ENCODE data around the gene IFI6. TPM values are rescaled to one million over a fixed set of nuclear protein-coding genes. Genes with fewer than 3 reads are reported as not detected.
"Not testable (repeated sequence)": the region's sequence is repeated elsewhere in the genome, so short reads cannot be mapped to it uniquely, and the experiment has no call there.

Gene IFI6
- total and polyA plus RNA-seq, 2 of the 4 experiments (the other 2 are of a cell fraction): 7.3 to 16.8 TPM

DNA sequence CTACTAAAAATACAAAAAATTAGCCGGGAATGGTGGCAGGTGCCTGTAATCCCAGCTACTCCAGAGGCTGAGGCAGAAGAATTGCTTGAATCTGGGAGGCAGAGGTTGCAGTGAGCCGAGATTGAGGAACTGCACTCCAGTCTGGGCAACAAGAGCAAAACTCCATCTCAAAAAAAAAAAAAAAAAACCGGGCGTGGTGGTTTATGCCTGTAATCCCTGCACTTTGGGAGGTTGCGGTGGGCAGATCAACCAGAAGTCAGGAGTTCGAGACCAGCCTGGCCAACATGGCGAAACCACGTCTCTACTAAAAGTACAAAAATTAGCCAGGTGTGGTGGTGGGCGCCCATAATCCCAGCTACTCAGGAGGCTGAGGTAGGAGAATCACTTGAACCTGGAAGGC is 31.5 kb downstream of the IFI6 start:
- H3K27me3 ChIP-seq (ENCODE audit: control insufficient read depth, insufficient read depth, low read length): peaks cover 11% of the 10 kb centered on the region
- ATAC-seq (ENCODE audit: low read depth); H2BK120ac ChIP-seq (ENCODE audit: low read depth, low read length); POLR2A ChIA-PET (ENCODE audit: unreplicated experiment); H3K9me1 ChIP-seq (ENCODE audit: insufficient read depth, low read length); H2BK20ac ChIP-seq (ENCODE audit: low read depth, low read length); H3K56ac ChIP-seq (ENCODE audit: extremely low read depth, insufficient read depth, low read length); H4K91ac ChIP-seq (ENCODE audit: insufficient read depth, low read depth, low read length); H3K9ac ChIP-seq (ENCODE audit: low read depth, low read length); BruUV-seq (replicated peaks); H4K5ac ChIP-seq (ENCODE audit: low read depth, low read length); H3K79me1 ChIP-seq (ENCODE audit: low read depth in 1 of 2, low read length in 2 of 2); H2AK9ac ChIP-seq (replicated peaks; ENCODE audit: low read depth, low read length, poor library complexity); H3K4me1 ChIP-seq (ENCODE audit: control insufficient read depth, insufficient read depth, low read length); H3K9me3 ChIP-seq (ENCODE audit: control insufficient read depth, insufficient read depth, low read length); H2BK15ac ChIP-seq (ENCODE audit: low read depth, low read length); H3K23ac ChIP-seq (ENCODE audit: low read depth, low read length); in situ Hi-C loops (cut with MboI; ENCODE audit: low sequenced_read_pairs); H3K36me3 ChIP-seq (ENCODE audit: control insufficient read depth, insufficient read depth, low read length); intact Hi-C loops (cut with micrococcal nuclease); H3K14ac ChIP-seq (replicated peaks; ENCODE audit: low read depth, low read length); H4K20me1 ChIP-seq (ENCODE audit: insufficient read depth, low read length); H3K27ac ChIP-seq (ENCODE audit: insufficient read depth, low read length); DNase-seq; H3K4me3 ChIP-seq (ENCODE audit: insufficient read depth, low read depth, low read length); H3K4ac ChIP-seq (ENCODE audit: low read depth, low read length); H3K18ac ChIP-seq (ENCODE audit: low read depth, low read length); H2AK5ac ChIP-seq (ENCODE audit: low read depth, low read length); H2BK5ac ChIP-seq (ENCODE audit: low read depth, low read length, poor library complexity, severe bottlenecking); dilution Hi-C loops (cut with HindIII; ENCODE audit: low sequenced_read_pairs, unreplicated experiment); H2AFZ ChIP-seq (replicated peaks; ENCODE audit: low read length, poor library complexity); H3K4me2 ChIP-seq (ENCODE audit: low read depth, low read length); H4K8ac ChIP-seq (ENCODE audit: low read depth in 2 of 2, low read length in 2 of 2): not testable (repeated sequence)
- WGBS, 2 experiments (ENCODE audit: extremely low coverage in 2 of 2, insufficient read length in 1 of 2): 96% methylated on average over 4 of the region's 9 CpGs; no CpG with 5 or more reads in 1 of the 2 experiments
- CTCF ChIA-PET: interaction anchor here (0.6 to 0.7 kb wide), 2 partner anchors 21 to 22 kb away, joined by 3 to 6 read pairs; no protein-coding TSS in a partner anchor
